AG09309 (cell line): Measurements from ENCODE around the gene RPL31.

ENCODE experiments used
- DNase-seq: peaks from one replicate; pipeline ENCODE4 v3.0.0-alpha.2; 2010; ENCODE audit warnings: low read depth
- H3K4me3 ChIP-seq: 2 replicates; pipeline ENCODE4 v1.5.1; 2011; ENCODE audit warnings: mild to moderate bottlenecking, low read depth, low read length, moderate library complexity; ENCODE audit not compliant: control insufficient read depth
- CTCF ChIP-seq: IDR thresholded peaks from 2 replicates; pipeline ENCODE4 v1.5.1; 2011; ENCODE audit warnings: mild to moderate bottlenecking, low read depth, low read length, inconsistent platforms; ENCODE audit not compliant: insufficient read depth, control insufficient read depth; ENCODE audit errors: missing control alignments

RPL31 gene

GRCh38 chr2:101001691-101002561 lies at the start of gene RPL31:
Gene RPL31 (plus strand): TSS chr2:101002289. CDS start chr2:101002702, 413 bp downstream.
- peak within 1 kb of the TSS; percentile 99 for H3K4me3 ChIP-seq
- peak; percentile 87 for DNase-seq
- no peak for TF ChIP-seq CTCF

GRCh38 chr2:100952512-100952911 lies 49.6 kb upstream of the RPL31 start:
- DNase-seq = no peak
- H3K4me3 ChIP-seq = no peak overlapping the region
- no peak for TF ChIP-seq CTCF

GRCh38 chr2:100953406-100954043 lies 48.6 kb upstream of the RPL31 start:
- no peak for TF ChIP-seq CTCF
- no peak for DNase-seq
- H3K4me3 ChIP-seq = no peak overlapping the region

GRCh38 chr2:100954044-100954420 lies 48.1 kb upstream of the RPL31 start:
- no peak for TF ChIP-seq CTCF
- no peak for DNase-seq
- H3K4me3 ChIP-seq = no peak overlapping the region

- TF ChIP-seq CTCF = no peak
These were observed 46.9 kb upstream of the RPL31 start for GRCh38 chr2:100955226-100955625.

GRCh38 chr2:100956081-100956480 lies 46.0 kb upstream of the RPL31 start:
- no peak for DNase-seq
- no peak overlapping the region for H3K4me3 ChIP-seq
- TF ChIP-seq CTCF = no peak

More at GRCh38 chr2:100955226-100955625, 46.9 kb upstream of the RPL31 start:
- H3K4me3 ChIP-seq = no peak overlapping the region
- no peak for DNase-seq
